Colonic mucosa (tissue), 4 donors: ENCODE measurements around the gene PRKACA. TPM values are rescaled to one million over a fixed set of nuclear protein-coding genes. Genes with fewer than 3 reads are reported as not detected.

ENCODE experiments used
- DNase-seq: peaks from one replicate; pipeline ENCODE4 v3.0.0-alpha.2; 2020
- H3K27ac ChIP-seq: fragments of 200-600 bp; one replicate; pipeline ENCODE4 v1.8.0; 2021
- H3K27me3 ChIP-seq: fragments of 200-600 bp; one replicate; pipeline ENCODE4 v1.8.0; 2021
- H3K36me3 ChIP-seq: fragments of 200-600 bp; one replicate; pipeline ENCODE4 v1.8.0; 2021
- H3K4me1 ChIP-seq: fragments of 200-600 bp; one replicate; pipeline ENCODE4 v1.8.0; 2021; ENCODE audit warnings: mild to moderate bottlenecking
- H3K4me3 ChIP-seq: fragments of 200-600 bp; one replicate; pipeline ENCODE4 v1.8.0; 2021
- H3K9ac ChIP-seq, 2 donors: one replicate each; pipeline ENCODE4 v1.7.0; 2013; ENCODE audit warnings: control low read depth in 2 of 2, low read depth in 2 of 2, low read length in 2 of 2
- H3K9me3 ChIP-seq: fragments of 200-600 bp; one replicate; pipeline ENCODE4 v1.8.0; 2021
- CTCF ChIP-seq: fragments of 200-600 bp; IDR thresholded peaks from one replicate; pipeline ENCODE4 v1.8.0; 2022; ENCODE audit warnings: antibody characterized with exemption, mild to moderate bottlenecking
- intact Hi-C: fragments of 100-400 bp; cut with DNase I; formaldehyde crosslinking; loops from one replicate; pipeline ENCODE4 v1.14.1; 2022
- total RNA-seq, 2 donors: library from RNA; stranded (reverse); fragmentation: NEBNext Ultra II Directional in 1 of 2; extraction: Animal tissue kit (Norgen Biotek cat#: 25700) in 1 of 2; gene quantifications; one replicate each; pipeline ENCODE4 v1.2.1, GENCODE V29; 2021
- donor health status: healthy.
- donor health status: DM: no; HTN: no; CAD: no.
- donor health status: DM: no; HTN: no; CAD: no.

PRKACA gene
- total RNA-seq, 2 donors from 2014 or later = 71.0 to 89.3 TPM

- no peak overlapping the region for H3K9ac ChIP-seq
- peaks cover 3% of the 10 kb centered on the region for H3K4me1 ChIP-seq
- DNase-seq = no peak
- H3K9me3 ChIP-seq = no peaks in the 10 kb centered on the region
- H3K36me3 ChIP-seq = no peaks in the 10 kb centered on the region
- no peak for TF ChIP-seq CTCF
- peaks cover 4% of the 10 kb centered on the region for H3K27me3 ChIP-seq
- intact Hi-C loops = no loop called here
- H3K27ac ChIP-seq = no peak overlapping the region
- no peak overlapping the region for H3K4me3 ChIP-seq
These were observed 59.1 kb downstream of the PRKACA start for GRCh38 chr19:14058182-14059092.

GRCh38 chr19:14056741-14057356 is 60.7 kb downstream of the PRKACA start:
- peaks cover 4% of the 10 kb centered on the region for H3K27me3 ChIP-seq

GRCh38 chr19:14056069-14056666 is 61.4 kb downstream of the PRKACA start:
- Histone ChIP-seq H3K9me3 (no peaks in the 10 kb centered on the region), H3K4me3 (no peak overlapping the region), H3K36me3 (no peaks in the 10 kb centered on the region), H3K27me3 (peaks cover 4% of the 10 kb centered on the region), H3K4me1 (peaks cover 3% of the 10 kb centered on the region), H3K27ac (no peak overlapping the region), H3K9ac (no peak overlapping the region)
- DNase-seq = no peak
- TF ChIP-seq CTCF = no peak
- intact Hi-C loops = no loop called here

More at GRCh38 chr19:14056741-14057356, 60.7 kb downstream of the PRKACA start:
- Histone ChIP-seq H3K9me3 (no peaks in the 10 kb centered on the region), H3K9ac (no peak overlapping the region), H3K4me1 (peaks cover 3% of the 10 kb centered on the region), H3K36me3 (no peaks in the 10 kb centered on the region), H3K4me3 (no peak overlapping the region), H3K27ac (no peak overlapping the region)
- no peak for DNase-seq
- no peak for TF ChIP-seq CTCF
- intact Hi-C loops = no loop called here

GRCh38 chr19:14055396-14055795 is 62.2 kb downstream of the PRKACA start:
- peaks cover 4% of the 10 kb centered on the region for H3K27me3 ChIP-seq
- H3K9me3 ChIP-seq = no peaks in the 10 kb centered on the region
- DNase-seq = no peak
- peaks cover 3% of the 10 kb centered on the region for H3K4me1 ChIP-seq
- no peaks in the 10 kb centered on the region for H3K36me3 ChIP-seq
- H3K4me3 ChIP-seq = no peak overlapping the region
- TF ChIP-seq CTCF = no peak
- no peak overlapping the region for H3K27ac ChIP-seq
- H3K9ac ChIP-seq = no peak overlapping the region
- intact Hi-C loops = no loop called here

- no peak for DNase-seq
- Histone ChIP-seq H3K27me3 (peaks cover 4% of the 10 kb centered on the region), H3K4me3 (no peak overlapping the region), H3K4me1 (peaks cover 3% of the 10 kb centered on the region), H3K27ac (no peak overlapping the region), H3K9ac (no peak overlapping the region), H3K36me3 (no peaks in the 10 kb centered on the region), H3K9me3 (no peaks in the 10 kb centered on the region)
- intact Hi-C loops = no loop called here
- no peak for TF ChIP-seq CTCF
These were observed 62.8 kb downstream of the PRKACA start for GRCh38 chr19:14054721-14055120.
